Naive thymus-derived CD8-positive, alpha-beta T cell (primary cell): ENCODE data around the gene PPP2R1A. TPM values are rescaled to one million over a fixed set of nuclear protein-coding genes. Genes with fewer than 3 reads are reported as not detected.

Experiments used
- ATAC-seq, 2 donors: fragments of 150-1000 bp; cut with Tn5 transposase in 1 of 2; sonication (Bioruptor Pico), chemical (Tn5 transposase) in 1 of 2; 1 replicate in 1 of 2; 2 replicates in 1 of 2; pipeline ENCODE4 v1.10.0; 2021; ENCODE audit warnings: mild to moderate bottlenecking in 2 of 2, moderate library complexity in 2 of 2
- POLR2A ChIA-PET: fragments of 350-600 bp; sonication (Branson Sonifier 250); formaldehyde crosslinking; loops from one replicate; lab custom pipeline; 2021; ENCODE audit warnings: antibody characterized with exemption; lab: Charles Lee
- DNase-seq, 10 donors: peaks; one replicate each; pipeline versions ENCODE4 v3.0.0 to v3.0.0-alpha.2; 2020 to 2022
- H3K27ac Mint-ChIP-seq, 10 donors: one replicate each; pipeline ENCODE4 v1.8.0; 2020 to 2022; ENCODE audit warnings: mild to moderate bottlenecking in 10 of 10, mixed read lengths in 10 of 10, moderate library complexity in 4 of 10, inconsistent platforms in 1 of 10
- H3K27me3 Mint-ChIP-seq, 5 donors: one replicate each; pipeline ENCODE4 v1.8.0; 2021 to 2022; ENCODE audit warnings: mixed read lengths in 5 of 5
- H3K36me3 Mint-ChIP-seq, 3 donors: one replicate each; pipeline ENCODE4 v1.8.0; 2020 to 2022; ENCODE audit warnings: mixed read lengths in 3 of 3, mild to moderate bottlenecking in 2 of 3, inconsistent platforms in 1 of 3
- H3K4me1 Mint-ChIP-seq, 4 donors: one replicate each; pipeline ENCODE4 v1.8.0; 2021 to 2022; ENCODE audit warnings: mixed read lengths in 4 of 4
- H3K4me3 Mint-ChIP-seq, 10 donors: one replicate each; pipeline ENCODE4 v1.8.0; 2020 to 2022; ENCODE audit warnings: mild to moderate bottlenecking in 10 of 10, mixed read lengths in 10 of 10, moderate library complexity in 6 of 10, inconsistent platforms in 1 of 10
- H3K9me3 Mint-ChIP-seq, 9 donors: one replicate each; pipeline ENCODE4 v1.8.0; 2020 to 2022; ENCODE audit warnings: mixed read lengths in 9 of 9, mild to moderate bottlenecking in 3 of 9, inconsistent platforms in 1 of 9, moderate library complexity in 1 of 9
- microRNA-seq: library from miRNA; unstranded; fragments of <30 nt; microRNA quantifications from one replicate; pipeline ENCODE4 v1.2.0, GENCODE V29; 2022; ENCODE audit warnings: borderline microRNAs expressed
- polyA plus RNA-seq, 3 donors: library from polyadenylated mRNA; unstranded; fragments of 300-500 nt; fragmentation: Illumina TruSeq; gene quantifications; one replicate each; pipeline ENCODE4 v1.2.3, GENCODE V29; 2021
- total RNA-seq, 8 experiments: library from RNA in 2 of 8; stranded (reverse) in 2 of 8; gene quantifications; one replicate each; pipeline ENCODE4 v1.2.3 and lab custom pipeline; 2021 to 2026

The PPP2R1A gene
- total and polyA plus RNA-seq, 5 experiments from 2014 or later, result 148 to 184 (median 174) TPM

- POLR2A ChIA-PET, result interaction anchor here (0.6 to 1.5 kb wide), 6 partner anchors 29 to 1080 kb away, joined by 3 read pairs; partner anchors contain the start of genes ZNF808 and ZNF880
- Mint-ChIP-seq H3K27ac (peak within 1 kb of the TSS; percentile 95 to 99 (median 98)), H3K4me3 (peak within 1 kb of the TSS; percentile 91 to 100 (median 98)), H3K4me1 (peaks cover 27 to 46% (median 41%) of the 10 kb centered on the region in 4 donors), H3K27me3 (no peaks in the 10 kb centered on the region), H3K36me3 (peaks cover 34 to 43% (median 34%) of the 10 kb centered on the region in 3 donors), H3K9me3 (peaks cover 0 to 41% (median 27%) of the 10 kb centered on the region in 9 donors)
- DNase-seq, result peak; percentile 95 to 97 (median 96)
- peak; percentile 94 to 97 for ATAC-seq
Measured at GRCh38 chr19:52269338-52270261, 79.7 kb downstream of the PPP2R1A start, which contains the start of gene ZNF766. ZNF766 (plus strand) TSS chr19:52269587; CDS start chr19:52269614, 27 bp downstream.

- H3K4me1 Mint-ChIP-seq, result peaks cover 29 to 52% (median 46%) of the 10 kb centered on the region in 4 donors
- ATAC-seq (peak in 1 of 2 donors; percentile 3), DNase-seq (peak in 2 of 10 donors; percentile 9 to 29)
- POLR2A ChIA-PET, result interaction anchor here (0.8 to 1.4 kb wide), 3 partner anchors 81 to 693 kb away, joined by 3 read pairs; partner anchors contain the start of gene ZNF880
- H3K27ac Mint-ChIP-seq, result peak overlapping the region; percentile 95 to 99 (median 98)
- H3K4me3 Mint-ChIP-seq, result peak overlapping the region; percentile 91 to 100 (median 98)
- no peaks in the 10 kb centered on the region for H3K27me3 Mint-ChIP-seq
- H3K9me3 Mint-ChIP-seq, result peaks cover 0 to 49% (median 32%) of the 10 kb centered on the region in 9 donors
- H3K36me3 Mint-ChIP-seq, result peaks cover 34 to 49% (median 41%) of the 10 kb centered on the region in 3 donors
Measured at GRCh38 chr19:52270266-52270885, 80.5 kb downstream of the PPP2R1A start.

- ATAC-seq (no peak), DNase-seq (no peak)
- Mint-ChIP-seq H3K27ac (peak overlapping the region in 1 of 10 donors; percentile 40), H3K4me3 (peak overlapping the region in 5 of 10 donors; percentile 24 to 57 (median 44)), H3K27me3 (no peaks in the 10 kb centered on the region), H3K9me3 (peaks cover 0 to 78% (median 32%) of the 10 kb centered on the region in 9 donors), H3K4me1 (peaks cover 33 to 70% (median 57%) of the 10 kb centered on the region in 4 donors), H3K36me3 (peaks cover 54 to 75% (median 67%) of the 10 kb centered on the region in 3 donors)
- POLR2A ChIA-PET, result no interaction called here
Measured at GRCh38 chr19:52273301-52273700, 83.4 kb downstream of the PPP2R1A start.

- peak overlapping the region in 2 of 10 donors; percentile 2 to 25 for H3K27ac Mint-ChIP-seq
Measured at GRCh38 chr19:52274191-52274590, 84.3 kb downstream of the PPP2R1A start.

GRCh38 chr19:52275988-52276387 lies 86.1 kb downstream of the PPP2R1A start:
- Mint-ChIP-seq H3K4me3 (no peak overlapping the region), H3K27me3 (no peaks in the 10 kb centered on the region), H3K9me3 (peaks cover 0 to 89% (median 43%) of the 10 kb centered on the region in 9 donors), H3K4me1 (peaks cover 28 to 64% (median 50%) of the 10 kb centered on the region in 4 donors), H3K36me3 (peaks cover 57 to 81% (median 78%) of the 10 kb centered on the region in 3 donors), H3K27ac (peak overlapping the region in 1 of 10 donors; percentile 59)
- POLR2A ChIA-PET, result interaction anchor here (0.7 kb wide), 1 partner anchor 470 kb away, joined by 4 read pairs; no protein-coding TSS in a partner anchor
- no peak for DNase-seq
- no peak for ATAC-seq

More at GRCh38 chr19:52274191-52274590, 84.3 kb downstream of the PPP2R1A start:
- Mint-ChIP-seq H3K36me3 (peaks cover 63 to 84% (median 76%) of the 10 kb centered on the region in 3 donors), H3K4me1 (peaks cover 36 to 74% (median 60%) of the 10 kb centered on the region in 4 donors), H3K9me3 (peaks cover 0 to 87% (median 41%) of the 10 kb centered on the region in 9 donors), H3K27me3 (no peaks in the 10 kb centered on the region), H3K4me3 (peak overlapping the region in 5 of 10 donors; percentile 11 to 44 (median 31))
- POLR2A ChIA-PET, result interaction anchor here (0.6 kb wide), 1 partner anchor 80 kb away, joined by 3 read pairs; no protein-coding TSS in a partner anchor
- DNase-seq (no peak), ATAC-seq (no peak)

GRCh38 chr19:52277471-52277870 lies 87.6 kb downstream of the PPP2R1A start:
- H3K27me3 Mint-ChIP-seq, result no peaks in the 10 kb centered on the region
- H3K36me3 Mint-ChIP-seq, result peaks cover 53 to 83% (median 76%) of the 10 kb centered on the region in 3 donors
- peaks cover 25 to 53% (median 41%) of the 10 kb centered on the region in 4 donors for H3K4me1 Mint-ChIP-seq
- ATAC-seq (no peak), DNase-seq (no peak)
- peak overlapping the region in 1 of 10 donors; percentile 24 for H3K27ac Mint-ChIP-seq
- POLR2A ChIA-PET, result interaction anchor here (0.7 kb wide), 1 partner anchor 13 kb away, joined by 3 read pairs; no protein-coding TSS in a partner anchor
- peak overlapping the region in 3 of 10 donors; percentile 9 to 25 (median 20) for H3K4me3 Mint-ChIP-seq
- peaks cover 0 to 92% (median 34%) of the 10 kb centered on the region in 9 donors for H3K9me3 Mint-ChIP-seq

Small RNA genes lying within 50 kb of the gene (microRNA-seq; reads per million reads assigned to microRNA genes)
- gene MIR6801, result not detected

Other genes with a start within 250 kb of the PPP2R1A start
- gene ZNF350, start 203.2 kb upstream of the PPP2R1A start, total RNA-seq, result 10 to 100 TPM; 39.4 to 45.4 TPM
- gene ZNF350, start 203.2 kb upstream of the PPP2R1A start, polyA plus RNA-seq, result 10 to 100 TPM; 13.2 to 17.0 (median 14.3) TPM
- 10 to 100 TPM; 19.9 to 20.6 TPM for gene ZNF615, start 181.8 kb upstream of the PPP2R1A start, total RNA-seq
- gene ZNF615, start 181.8 kb upstream of the PPP2R1A start, polyA plus RNA-seq, result 1 to 10 TPM; 4.9 to 9.2 (median 5.9) TPM
- 10 to 100 TPM; 13.4 to 13.8 TPM for gene ZNF614, start 161.7 kb upstream of the PPP2R1A start, total RNA-seq
- gene ZNF614, start 161.7 kb upstream of the PPP2R1A start, polyA plus RNA-seq, result 1 to 10 TPM; 1.8 to 8.5 (median 3.1) TPM
- gene ZNF432, start 141.2 kb upstream of the PPP2R1A start, total RNA-seq, result 10 to 100 TPM; 25.3 to 25.7 TPM
- gene ZNF432, start 141.2 kb upstream of the PPP2R1A start, polyA plus RNA-seq, result 1 to 10 TPM; 2.7 to 4.2 (median 3.2) TPM
- 10 to 100 TPM; 39.4 to 46.1 TPM for gene ZNF841, start 94.3 kb upstream of the PPP2R1A start, total RNA-seq
- gene ZNF841, start 94.3 kb upstream of the PPP2R1A start, polyA plus RNA-seq, result 1 to 10 TPM; 1.2 to 5.0 (median 1.5) TPM
- 10 to 100 TPM; 15.5 to 16.7 TPM for gene ZNF616, start 50.1 kb upstream of the PPP2R1A start, total RNA-seq
- gene ZNF616, start 50.1 kb upstream of the PPP2R1A start, polyA plus RNA-seq, result 1 to 10 TPM; 2.3 to 6.7 (median 4.9) TPM
- gene ZNF836, start 18.4 kb upstream of the PPP2R1A start, total RNA-seq, result 10 to 100 TPM; 45.7 to 46.6 TPM
- 10 to 100 TPM; 10.2 to 19.8 (median 12.8) TPM for gene ZNF836, start 18.4 kb upstream of the PPP2R1A start, polyA plus RNA-seq
- gene ZNF766, start 79.5 kb downstream of the PPP2R1A start, total RNA-seq, result 10 to 100 TPM; 61.0 to 67.2 TPM
- 10 to 100 TPM; 49.6 to 70.5 (median 61.8) TPM for gene ZNF766, start 79.5 kb downstream of the PPP2R1A start, polyA plus RNA-seq
- 10 to 100 TPM; 27.3 to 28.2 TPM for gene ZNF480, start 107.1 kb downstream of the PPP2R1A start, total RNA-seq
- gene ZNF480, start 107.1 kb downstream of the PPP2R1A start, polyA plus RNA-seq, result 10 to 100 TPM; 22.6 to 30.2 (median 29.1) TPM
- gene ZNF610, start 146.2 kb downstream of the PPP2R1A start, total RNA-seq, result 1 to 10 TPM; 4.5 to 7.5 TPM
- 1 to 10 TPM in 2 of 3 donors, under 1 TPM in 1; 0.97 to 3.2 (median 1.2) TPM for gene ZNF610, start 146.2 kb downstream of the PPP2R1A start, polyA plus RNA-seq
- gene ZNF880, start 179.9 kb downstream of the PPP2R1A start, total RNA-seq, result 10 to 100 TPM; 46.5 to 57.9 TPM
- 10 to 100 TPM; 38.7 to 46.8 (median 40.4) TPM for gene ZNF880, start 179.9 kb downstream of the PPP2R1A start, polyA plus RNA-seq
- gene ZNF528, start 207.8 kb downstream of the PPP2R1A start, total RNA-seq, result 10 to 100 TPM; 57.9 to 62.4 TPM
- 10 to 100 TPM in 2 of 3 donors, 1 to 10 TPM in 1; 9.2 to 12.4 (median 11.0) TPM for gene ZNF528, start 207.8 kb downstream of the PPP2R1A start, polyA plus RNA-seq
- not detected for gene ZNF534, start 239.1 kb downstream of the PPP2R1A start, total RNA-seq
- not detected for gene ZNF534, start 239.1 kb downstream of the PPP2R1A start, polyA plus RNA-seq